Type B pancreatic cell (in vitro differentiated cells): ENCODE measurements around the gene GIMAP8. TPM values are rescaled to one million over a fixed set of nuclear protein-coding genes. Genes with fewer than 3 reads are reported as not detected.
"Not testable (repeated sequence)": the region's sequence is repeated elsewhere in the genome, so short reads cannot be mapped to it uniquely, and the experiment has no call there.

ENCODE experiments used
- DNase-seq: peaks from one replicate; pipeline ENCODE4 v3.0.0; 2021; ENCODE audit warnings: mixed read lengths; ENCODE audit not compliant: unreplicated experiment; ENCODE audit errors: extremely low spot score
- H3K27ac Mint-ChIP-seq: 2 replicates; pipeline ENCODE4 v1.8.0; 2021; ENCODE audit warnings: mild to moderate bottlenecking, mixed read lengths
- H3K27me3 Mint-ChIP-seq: 2 replicates; pipeline ENCODE4 v1.8.0; 2021; ENCODE audit warnings: mixed read lengths
- H3K36me3 Mint-ChIP-seq: 2 replicates; pipeline ENCODE4 v1.8.0; 2021; ENCODE audit warnings: mixed read lengths
- H3K4me1 Mint-ChIP-seq: one replicate; pipeline ENCODE4 v1.8.0; 2021; ENCODE audit warnings: mixed read lengths; ENCODE audit not compliant: unreplicated experiment
- H3K4me3 Mint-ChIP-seq: 2 replicates; pipeline ENCODE4 v1.8.0; 2021; ENCODE audit warnings: mild to moderate bottlenecking, mixed read lengths
- H3K9me3 Mint-ChIP-seq: 2 replicates; pipeline ENCODE4 v1.8.0; 2021; ENCODE audit warnings: mixed read lengths
- CTCF ChIP-seq: fragments of 200-600 bp; sonication (generic); conservative IDR thresholded peaks from 2 replicates; pipeline ENCODE4 v1.5.0; 2021; ENCODE audit warnings: antibody characterized with exemption, mild to moderate bottlenecking
- total RNA-seq: library from RNA; stranded (reverse); gene quantifications from 2 replicates; pipeline ENCODE4 v1.2.1, GENCODE V29; 2021; ENCODE audit warnings: low replicate concordance

Gene GIMAP8
- total RNA-seq, 1 donor from 2014 or later, result not detected

GRCh38 chr7:150516956-150517745 lies 66.7 kb downstream of the GIMAP8 start:
- no peak for TF ChIP-seq CTCF
- Mint-ChIP-seq H3K9me3 (no peaks in the 10 kb centered on the region), H3K27ac (no peak overlapping the region), H3K36me3 (no peaks in the 10 kb centered on the region), H3K27me3 (peaks cover 10% of the 10 kb centered on the region), H3K4me3 (no peak overlapping the region), H3K4me1 (no peaks in the 10 kb centered on the region)
- DNase-seq, result no peak

- H3K9me3 Mint-ChIP-seq, result no peaks in the 10 kb centered on the region
- no peaks in the 10 kb centered on the region for H3K4me1 Mint-ChIP-seq
- no peak for TF ChIP-seq CTCF
- H3K4me3 Mint-ChIP-seq, result no peak overlapping the region
- peaks cover 13% of the 10 kb centered on the region for H3K27me3 Mint-ChIP-seq
- H3K36me3 Mint-ChIP-seq, result no peaks in the 10 kb centered on the region
- no peak for DNase-seq
- no peak overlapping the region for H3K27ac Mint-ChIP-seq
Observed at GRCh38 chr7:150519310-150519709, 68.9 kb downstream of the GIMAP8 start.

GRCh38 chr7:150520145-150520544 lies 69.7 kb downstream of the GIMAP8 start:
- Mint-ChIP-seq H3K36me3 (no peaks in the 10 kb centered on the region), H3K4me1 (no peaks in the 10 kb centered on the region), H3K27ac (no peak overlapping the region), H3K4me3 (no peak overlapping the region), H3K27me3 (peaks cover 14% of the 10 kb centered on the region), H3K9me3 (no peaks in the 10 kb centered on the region)
- no peak for DNase-seq
- TF ChIP-seq CTCF, result no peak

DNA sequence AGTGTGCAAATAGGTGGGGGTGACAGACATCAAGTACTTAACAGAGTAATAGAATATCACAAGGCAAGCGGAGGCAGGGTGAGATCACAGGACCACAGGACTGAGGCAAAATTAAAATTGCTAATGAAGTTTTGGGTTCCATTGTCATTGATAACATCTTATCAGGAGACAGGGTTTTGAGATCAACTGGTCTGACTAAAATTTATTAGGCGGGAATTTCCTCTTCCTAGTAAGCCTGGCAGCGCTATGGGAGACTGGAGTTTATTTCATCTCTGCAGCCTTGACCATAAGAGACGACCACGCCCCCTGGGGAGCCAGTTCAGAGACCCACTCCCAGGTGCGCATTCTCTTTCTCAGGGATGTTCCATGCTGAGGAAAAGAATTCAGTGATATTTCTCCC lies 72.5 kb downstream of the GIMAP8 start:
- not testable (repeated sequence) for H3K4me1 Mint-ChIP-seq, H3K4me3 Mint-ChIP-seq, H3K36me3 Mint-ChIP-seq, H3K27ac Mint-ChIP-seq, H3K9me3 Mint-ChIP-seq, DNase-seq
- H3K27me3 Mint-ChIP-seq, result peaks cover 12% of the 10 kb centered on the region

- Mint-ChIP-seq H3K9me3 (no peaks in the 10 kb centered on the region), H3K27me3 (peaks cover 12% of the 10 kb centered on the region), H3K27ac (no peak overlapping the region), H3K36me3 (no peaks in the 10 kb centered on the region), H3K4me1 (no peaks in the 10 kb centered on the region), H3K4me3 (no peak overlapping the region)
- TF ChIP-seq CTCF, result no peak
- no peak for DNase-seq
Observed at GRCh38 chr7:150524018-150524417, 73.6 kb downstream of the GIMAP8 start.

Other genes with a start within 250 kb of the GIMAP8 start
- gene LRRC61, start 127.3 kb upstream of the GIMAP8 start, total RNA-seq, result 13.0 and 17.7 TPM in 2 replicates
- gene ACTR3C, start 127.1 kb upstream of the GIMAP8 start, total RNA-seq, result 4.8 and 8.7 TPM in 2 replicates
- gene RARRES2, start 109.0 kb upstream of the GIMAP8 start, total RNA-seq, result 16.3 and 109 TPM in 2 replicates
- 142 and 154 TPM in 2 replicates for gene REPIN1, start 81.8 kb upstream of the GIMAP8 start, total RNA-seq
- 6.9 and 12.3 TPM in 2 replicates for gene ZNF775, start 71.3 kb upstream of the GIMAP8 start, total RNA-seq
- gene GIMAP7, start 64.2 kb downstream of the GIMAP8 start, total RNA-seq, result not detected in 2 replicates
- not detected in 2 replicates for gene GIMAP4, start 116.8 kb downstream of the GIMAP8 start, total RNA-seq
- gene GIMAP6, start 181.8 kb downstream of the GIMAP8 start, total RNA-seq, result not detected in 2 replicates
- gene GIMAP2, start 235.1 kb downstream of the GIMAP8 start, total RNA-seq, result not detected in 2 replicates